Measurements from ENCODE around the gene SCMH1.

DNA sequence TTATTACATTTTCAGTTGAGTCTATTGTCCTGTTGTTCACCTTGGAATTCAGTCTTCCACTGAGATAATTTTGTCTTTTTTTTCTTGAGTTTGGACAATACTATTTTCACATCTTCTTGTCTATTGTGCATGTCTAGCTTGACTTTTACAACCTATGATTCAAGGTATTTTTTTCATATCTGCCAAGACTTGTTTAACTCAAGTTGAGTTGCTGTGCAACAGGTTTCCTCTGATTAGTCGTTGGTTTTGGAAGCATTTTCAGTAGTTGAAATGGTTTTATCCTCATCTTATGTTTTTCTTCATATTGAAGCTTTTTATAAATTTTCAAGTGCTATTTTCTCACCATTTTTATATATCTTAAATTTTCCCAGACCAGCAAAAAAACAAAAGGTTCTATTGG is 103.6 kb downstream of the SCMH1 start:
- TF ChIP-seq, protein P1, sequence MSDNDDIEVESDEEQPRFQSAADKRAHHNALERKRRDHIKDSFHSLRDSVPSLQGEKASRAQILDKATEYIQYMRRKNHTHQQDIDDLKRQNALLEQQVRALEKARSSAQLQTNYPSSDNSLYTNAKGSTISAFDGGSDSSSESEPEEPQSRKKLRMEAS (IDR thresholded peaks at IDR 0.05) = no peak
- TF ChIP-seq EZH2 (IDR thresholded peaks at IDR 0.05) = no peak
